Parathyroid adenoma (tissue), 2 donors: ENCODE results near the gene CNOT1.
"Not testable (repeated sequence)": the region's sequence is repeated elsewhere in the genome, so short reads cannot be mapped to it uniquely, and the experiment has no call there.

Experiments
- H2AFZ ChIP-seq: fragments of 300-600 bp; sonication (generic); one replicate; pipeline ENCODE4 v1.7.0; 2017; ENCODE audit warnings: antibody characterized with exemption, mild to moderate bottlenecking
- H3K27ac ChIP-seq: fragments of 300-600 bp; sonication (generic); one replicate; pipeline ENCODE4 v1.7.0; 2017
- H3K27me3 ChIP-seq: fragments of 300-600 bp; sonication (generic); one replicate; pipeline ENCODE4 v1.7.0; 2017; ENCODE audit warnings: low read length; ENCODE audit not compliant: control insufficient read depth, insufficient read depth
- H3K36me3 ChIP-seq: fragments of 300-600 bp; sonication (generic); one replicate; pipeline ENCODE4 v1.7.0; 2017; ENCODE audit warnings: low read length; ENCODE audit not compliant: control insufficient read depth, insufficient read depth
- H3K4me1 ChIP-seq: fragments of 300-600 bp; sonication (generic); one replicate; pipeline ENCODE4 v1.7.0; 2017; ENCODE audit warnings: control low read depth
- H3K4me2 ChIP-seq: fragments of 300-600 bp; sonication (generic); one replicate; pipeline ENCODE4 v1.7.0; 2017; ENCODE audit warnings: low read length
- H3K4me3 ChIP-seq: fragments of 300-600 bp; sonication (generic); one replicate; pipeline ENCODE4 v1.7.0; 2017; ENCODE audit warnings: low read depth, low read length
- H3K79me2 ChIP-seq: fragments of 300-600 bp; sonication (generic); one replicate; pipeline ENCODE4 v1.7.0; 2017; ENCODE audit warnings: control low read depth
- H3K9ac ChIP-seq: fragments of 300-600 bp; sonication (generic); one replicate; pipeline ENCODE4 v1.7.0; 2017; ENCODE audit warnings: mild to moderate bottlenecking
- H3K9me3 ChIP-seq: fragments of 300-600 bp; sonication (generic); one replicate; pipeline ENCODE4 v1.7.0; 2017; ENCODE audit warnings: low read length; ENCODE audit not compliant: control insufficient read depth
- TF ChIP-seq, protein P1 (sequence below): fragments of 300-600 bp; sonication (generic); IDR thresholded peaks from one replicate; pipeline ENCODE4 v1.7.0; 2017; ENCODE audit warnings: antibody characterized with exemption, mild to moderate bottlenecking
- donor health status: primary hyperparathyroidism.

Gene CNOT1

DNA sequence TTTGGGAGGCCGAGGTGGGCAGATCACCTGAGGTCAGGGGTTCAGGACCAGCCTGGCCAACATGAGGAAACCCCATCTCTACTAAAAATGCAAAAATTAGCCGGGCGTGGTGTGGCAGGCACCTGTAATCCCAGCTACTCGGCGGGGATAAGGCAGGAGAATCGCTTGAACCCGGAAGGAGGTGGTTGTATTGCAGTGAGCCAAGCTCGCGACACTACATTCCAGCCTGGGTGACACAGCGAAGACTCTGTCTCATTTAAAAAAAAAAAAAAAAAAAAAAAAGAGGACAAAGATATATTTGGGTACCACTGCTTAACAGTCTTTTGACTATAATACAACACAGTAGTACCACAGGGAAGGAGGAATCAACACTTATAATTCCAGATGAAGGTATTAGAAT lies 9.2 kb downstream of the CNOT1 start:
- Histone ChIP-seq H3K79me2 (peaks cover 80% of the 10 kb centered on the region), H3K27ac (no peak overlapping the region), H3K4me2 (no peak overlapping the region), H3K9me3 (no peaks in the 10 kb centered on the region), H2AFZ (no peak overlapping the region), H3K4me3 (no peak overlapping the region), H3K4me1 (no peaks in the 10 kb centered on the region), H3K36me3 (no peaks in the 10 kb centered on the region), H3K27me3 (no peaks in the 10 kb centered on the region), H3K9ac (no peak overlapping the region)
- TF ChIP-seq, protein P1, sequence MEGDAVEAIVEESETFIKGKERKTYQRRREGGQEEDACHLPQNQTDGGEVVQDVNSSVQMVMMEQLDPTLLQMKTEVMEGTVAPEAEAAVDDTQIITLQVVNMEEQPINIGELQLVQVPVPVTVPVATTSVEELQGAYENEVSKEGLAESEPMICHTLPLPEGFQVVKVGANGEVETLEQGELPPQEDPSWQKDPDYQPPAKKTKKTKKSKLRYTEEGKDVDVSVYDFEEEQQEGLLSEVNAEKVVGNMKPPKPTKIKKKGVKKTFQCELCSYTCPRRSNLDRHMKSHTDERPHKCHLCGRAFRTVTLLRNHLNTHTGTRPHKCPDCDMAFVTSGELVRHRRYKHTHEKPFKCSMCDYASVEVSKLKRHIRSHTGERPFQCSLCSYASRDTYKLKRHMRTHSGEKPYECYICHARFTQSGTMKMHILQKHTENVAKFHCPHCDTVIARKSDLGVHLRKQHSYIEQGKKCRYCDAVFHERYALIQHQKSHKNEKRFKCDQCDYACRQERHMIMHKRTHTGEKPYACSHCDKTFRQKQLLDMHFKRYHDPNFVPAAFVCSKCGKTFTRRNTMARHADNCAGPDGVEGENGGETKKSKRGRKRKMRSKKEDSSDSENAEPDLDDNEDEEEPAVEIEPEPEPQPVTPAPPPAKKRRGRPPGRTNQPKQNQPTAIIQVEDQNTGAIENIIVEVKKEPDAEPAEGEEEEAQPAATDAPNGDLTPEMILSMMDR: no peak

DNA sequence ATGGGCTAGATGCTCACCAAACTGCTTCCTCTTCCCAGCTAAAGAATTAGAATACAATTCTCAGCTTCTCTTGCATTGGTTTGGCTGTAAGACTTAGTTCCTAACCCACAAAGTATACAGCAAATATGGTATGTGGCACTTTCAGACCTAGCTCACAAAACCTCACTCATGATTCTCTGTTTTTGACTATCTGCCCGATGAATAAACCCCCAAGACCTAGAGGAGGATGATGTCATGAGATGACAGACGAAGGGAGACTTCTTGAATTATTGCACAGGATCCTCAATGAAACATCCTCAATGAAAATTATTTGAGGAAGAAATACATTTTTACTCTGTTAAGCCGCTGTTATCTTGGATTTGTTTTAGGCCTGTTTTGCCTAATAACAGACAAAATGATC lies 14.3 kb downstream of the CNOT1 start:
- Histone ChIP-seq H3K9me3 (no peaks in the 10 kb centered on the region), H3K27me3 (no peaks in the 10 kb centered on the region), H3K79me2 (peaks cover 62% of the 10 kb centered on the region), H3K4me3 (no peak overlapping the region), H3K9ac (no peak overlapping the region), H3K27ac (no peak overlapping the region), H3K4me1 (no peaks in the 10 kb centered on the region), H3K4me2 (no peak overlapping the region), H2AFZ (no peak overlapping the region), H3K36me3 (no peaks in the 10 kb centered on the region)
- TF ChIP-seq, protein P1: no peak

DNA sequence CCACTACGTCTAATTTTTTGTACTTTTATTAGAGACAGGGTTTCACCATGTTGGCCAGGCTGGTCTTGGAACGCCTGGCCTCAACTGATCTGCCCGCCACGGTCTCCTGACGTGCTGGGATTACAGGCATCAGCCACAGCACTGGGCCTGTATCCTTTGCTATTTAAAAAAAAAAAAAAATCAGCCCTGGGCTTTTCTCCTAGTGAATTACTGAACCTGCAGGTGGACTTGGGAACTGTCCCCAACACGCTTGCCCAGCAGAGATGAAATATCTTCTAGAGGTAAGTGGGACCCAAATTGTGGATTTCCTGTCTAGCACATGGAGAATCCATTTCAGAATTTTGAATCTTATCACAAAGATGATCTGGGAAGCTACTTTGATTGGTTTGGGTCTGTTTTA lies 14.8 kb downstream of the CNOT1 start:
- Histone ChIP-seq H3K4me3 (no peak overlapping the region), H3K9ac (no peak overlapping the region), H3K9me3 (no peaks in the 10 kb centered on the region), H3K4me2 (no peak overlapping the region), H3K27ac (no peak overlapping the region), H3K36me3 (no peaks in the 10 kb centered on the region), H3K79me2 (peaks cover 62% of the 10 kb centered on the region), H3K27me3 (no peaks in the 10 kb centered on the region), H2AFZ (no peak overlapping the region), H3K4me1 (no peaks in the 10 kb centered on the region)
- TF ChIP-seq, protein P1: no peak

DNA sequence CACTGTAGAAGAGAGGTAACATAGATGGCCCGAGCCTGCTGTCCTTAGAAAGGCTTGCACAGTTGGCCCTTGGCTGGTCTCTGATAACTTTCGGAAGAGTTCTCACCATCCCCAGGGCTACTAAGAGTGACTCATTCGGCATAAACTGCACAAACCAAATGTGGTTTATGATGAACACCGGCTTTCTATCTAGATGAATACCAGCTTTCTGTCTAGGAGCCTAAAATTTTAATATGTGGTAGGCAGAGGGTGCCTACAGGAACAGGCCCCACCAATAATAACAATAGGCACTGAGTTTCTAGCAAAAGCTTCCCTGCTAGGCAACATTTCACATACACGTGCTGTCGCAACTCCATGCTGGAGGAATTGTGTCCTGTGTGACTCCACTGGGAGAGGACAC lies 15.4 kb downstream of the CNOT1 start:
- H3K4me3 ChIP-seq: no peak overlapping the region
- no peak overlapping the region for H2AFZ ChIP-seq
- H3K27ac ChIP-seq: no peak overlapping the region
- no peak overlapping the region for H3K9ac ChIP-seq
- H3K79me2 ChIP-seq: peaks cover 60% of the 10 kb centered on the region
- H3K4me1 ChIP-seq: no peaks in the 10 kb centered on the region
- no peaks in the 10 kb centered on the region for H3K27me3 ChIP-seq
- TF ChIP-seq, protein P1: no peak
- H3K4me2 ChIP-seq: no peak overlapping the region
- H3K9me3 ChIP-seq: no peaks in the 10 kb centered on the region
- H3K36me3 ChIP-seq: no peaks in the 10 kb centered on the region

DNA sequence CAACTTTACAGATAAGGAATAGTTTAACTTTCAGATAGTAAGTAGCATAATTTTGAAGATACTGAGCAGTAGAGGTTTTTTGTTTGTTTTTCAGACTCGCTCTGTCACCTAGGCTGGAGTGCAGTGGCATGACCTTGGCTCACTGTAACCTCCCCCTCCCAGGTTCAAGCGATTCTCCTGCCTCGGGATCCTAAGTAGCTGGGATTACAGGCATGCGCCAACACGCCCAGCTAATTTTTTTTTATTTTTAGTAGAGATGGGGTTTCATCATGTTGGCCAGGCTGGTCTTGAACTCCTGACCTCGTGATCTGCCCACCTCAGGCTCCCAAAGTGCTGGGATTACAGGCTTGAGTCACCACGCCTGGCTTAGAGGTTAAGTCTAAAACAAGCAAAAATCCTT lies 16.7 kb downstream of the CNOT1 start:
- not testable (repeated sequence) for H3K27me3 ChIP-seq, H3K9me3 ChIP-seq, H3K4me3 ChIP-seq, H3K9ac ChIP-seq, H3K27ac ChIP-seq, H2AFZ ChIP-seq, H3K4me2 ChIP-seq, H3K4me1 ChIP-seq, H3K36me3 ChIP-seq
- peaks cover 62% of the 10 kb centered on the region for H3K79me2 ChIP-seq
